Measurements from ENCODE around the gene DHRSX. TPM values are rescaled to one million over a fixed set of nuclear protein-coding genes. Genes with fewer than 3 reads are reported as not detected.

Gene DHRSX
- total and polyA plus RNA-seq, 9 of the 15 experiments (the other 6 are each of a cell fraction or from before 2014, with no cell fraction given) = 0.59 to 11.0 (median 6.2) TPM

DNA sequence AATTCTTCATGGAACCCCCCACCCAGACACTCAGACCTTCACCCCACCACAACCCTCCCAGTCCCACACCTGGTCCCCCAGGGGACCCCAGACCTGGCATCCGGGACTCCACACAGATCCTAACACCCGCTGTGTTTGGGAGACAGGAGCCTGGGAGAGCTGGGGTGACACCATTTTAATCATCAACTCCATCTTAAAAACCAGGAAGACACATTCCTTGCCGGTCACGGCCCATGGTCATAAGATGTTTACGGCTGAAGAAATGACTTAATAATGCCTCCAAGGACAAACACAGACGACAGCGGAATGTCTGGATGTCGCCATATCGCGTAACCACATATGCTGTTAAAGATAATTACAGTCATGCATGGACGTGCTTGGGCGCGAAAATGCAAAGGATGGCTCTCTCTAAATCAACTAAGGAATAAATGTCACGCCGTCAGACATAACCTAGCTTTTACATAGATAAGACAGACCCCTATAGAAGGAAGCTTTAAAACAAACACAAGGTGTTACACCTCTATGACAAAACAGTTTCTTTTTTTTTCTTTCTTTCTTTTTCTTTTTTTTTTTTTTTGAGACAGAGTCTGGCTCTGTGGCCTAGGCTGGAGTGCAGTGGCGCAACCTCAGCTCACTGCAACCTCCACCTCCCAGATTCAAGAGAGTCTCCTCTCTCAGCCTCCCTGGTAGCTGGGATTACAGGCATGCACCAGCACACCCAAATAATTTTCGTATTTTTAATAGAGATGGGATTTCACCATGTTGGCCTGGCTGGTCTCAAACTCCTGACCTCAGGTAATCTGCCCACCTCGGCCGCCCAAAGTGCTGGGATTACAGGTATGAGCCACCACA is 2.1 kb upstream of the DHRSX start (continued):
- TF ChIP-seq ATF7 (IDR thresholded peaks at IDR 0.05) (peak; percentile 69), PHF21A (IDR thresholded peaks at IDR 0.05; ENCODE audit: borderline replicate concordance, low read depth) (no peak), CSDE1 (IDR thresholded peaks at IDR 0.05) (no peak), ZNF512 (tag; IDR thresholded peaks at IDR 0.05) (no peak), KAT8 (IDR thresholded peaks at IDR 0.05; ENCODE audit: low read depth) (no peak), ARHGAP35 (IDR thresholded peaks at IDR 0.05; ENCODE audit: partially characterized antibody) (no peak), CREB1 (IDR thresholded peaks at IDR 0.05) (peak; percentile 85), CREB1 (CRISPR knock-in tag; IDR thresholded peaks at IDR 0.05) (peak; percentile 46; the same call in 1 of the 2 replicates), POLR3A (IDR thresholded peaks at IDR 0.05; ENCODE audit: borderline replicate concordance, extremely low read depth, insufficient read depth, insufficient read length) (no peak), ZNF217 (CRISPR knock-in tag; IDR thresholded peaks at IDR 0.05) (no peak), IFI16 (CRISPR knock-in tag; IDR thresholded peaks at IDR 0.05) (peak; percentile 78), ETS1 (conservative IDR thresholded peaks at IDR 0.05; ENCODE audit: control insufficient read depth, low read depth, low read length) (no peak), ERF (CRISPR knock-in tag; IDR thresholded peaks at IDR 0.05) (peak; percentile 88; the same call in 1 of the 2 replicates), KDM2B (CRISPR knock-in tag; IDR thresholded peaks at IDR 0.05) (peak; percentile 55; the same call in 1 of the 2 replicates), ZNF764 (CRISPR knock-in tag; IDR thresholded peaks at IDR 0.05; ENCODE audit: low read depth) (no peak), ESRRA (IDR thresholded peaks at IDR 0.05; ENCODE audit: borderline replicate concordance, low read depth) (peak; percentile 79; the same call in 1 of the 2 replicates), ARID4B (CRISPR knock-in tag; IDR thresholded peaks at IDR 0.05) (no peak)
- TF ChIP-seq, protein P1, sequence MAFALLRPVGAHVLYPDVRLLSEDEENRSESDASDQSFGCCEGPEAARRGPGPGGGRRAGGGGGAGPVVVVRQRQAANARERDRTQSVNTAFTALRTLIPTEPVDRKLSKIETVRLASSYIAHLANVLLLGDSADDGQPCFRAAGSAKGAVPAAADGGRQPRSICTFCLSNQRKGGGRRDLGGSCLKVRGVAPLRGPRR (CRISPR knock-in tag; IDR thresholded peaks at IDR 0.05) = peak; percentile 96
